T1000 (cell line): ENCODE results near the gene KCNA2.

ENCODE experiments used
- DNase-seq: peaks from one replicate; lab custom pipeline; 2025; ENCODE audit warnings: mixed read lengths; lab: John Stamatoyannopoulos, UW

KCNA2 gene

DNA sequence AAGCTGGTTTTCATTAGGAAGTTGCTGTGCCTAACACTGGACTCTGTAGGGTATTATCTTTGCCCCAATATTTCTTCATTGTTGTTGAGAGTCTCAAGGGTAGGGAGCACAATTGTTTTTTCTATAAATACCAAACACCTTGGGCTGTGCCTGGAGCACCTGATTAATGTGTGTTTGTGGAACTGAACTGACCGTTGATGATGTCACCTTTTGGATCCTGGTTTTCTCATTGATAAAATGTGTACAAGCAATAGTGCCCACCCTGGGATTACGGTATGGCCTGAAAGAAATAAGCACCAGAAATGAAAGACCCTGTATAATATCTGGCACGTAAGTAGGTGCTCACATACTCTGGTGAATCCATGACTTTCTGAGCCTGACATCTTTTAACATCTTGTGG lies 39.3 kb downstream of the KCNA2 start:
- no peak for DNase-seq

GRCh38 chr1:110565565-110565964 lies 40.6 kb downstream of the KCNA2 start:
- no peak for DNase-seq

GRCh38 chr1:110563089-110563488 lies 43.1 kb downstream of the KCNA2 start:
- no peak for DNase-seq

DNA sequence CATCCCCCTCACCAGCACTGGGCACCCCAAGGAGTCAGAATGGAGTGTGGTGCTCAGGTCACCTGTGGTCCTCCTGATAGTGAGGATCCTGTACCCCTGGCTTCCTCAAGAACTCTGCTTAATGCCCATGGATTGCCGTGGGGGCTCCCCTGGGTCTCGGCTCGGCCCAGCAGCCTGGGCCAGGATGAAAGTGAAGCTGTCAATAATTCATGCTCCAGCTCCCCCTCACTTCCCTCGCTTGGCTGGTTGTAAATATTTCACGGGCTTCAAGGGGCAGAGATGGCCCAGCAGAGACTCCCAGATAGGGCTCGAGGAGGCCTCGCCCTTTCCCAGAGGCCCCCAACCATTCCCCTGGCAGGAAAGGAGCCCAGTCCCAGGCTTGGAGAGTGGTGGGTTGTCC lies 44.6 kb downstream of the KCNA2 start:
- no peak for DNase-seq

DNA sequence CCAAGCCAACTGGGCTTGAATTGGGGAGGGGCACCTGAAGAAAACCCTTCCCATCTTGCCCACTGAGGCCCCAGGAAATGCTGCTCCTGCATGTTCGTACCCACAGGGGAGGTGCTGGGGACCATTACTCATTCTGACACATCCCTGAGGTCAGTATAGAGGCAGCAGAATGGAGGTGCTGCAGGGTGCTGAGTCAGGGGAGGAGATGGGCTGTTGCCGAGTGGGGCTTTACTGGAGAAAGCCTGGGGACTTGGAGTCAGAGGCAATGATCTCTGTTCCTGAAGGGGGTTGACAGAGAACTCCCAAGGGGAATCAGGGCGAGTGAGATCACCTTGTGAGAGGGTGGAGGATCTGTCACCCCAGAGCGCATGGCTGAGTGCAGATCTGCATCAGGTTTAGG lies 47.0 kb downstream of the KCNA2 start:
- DNase-seq: no peak

DNA sequence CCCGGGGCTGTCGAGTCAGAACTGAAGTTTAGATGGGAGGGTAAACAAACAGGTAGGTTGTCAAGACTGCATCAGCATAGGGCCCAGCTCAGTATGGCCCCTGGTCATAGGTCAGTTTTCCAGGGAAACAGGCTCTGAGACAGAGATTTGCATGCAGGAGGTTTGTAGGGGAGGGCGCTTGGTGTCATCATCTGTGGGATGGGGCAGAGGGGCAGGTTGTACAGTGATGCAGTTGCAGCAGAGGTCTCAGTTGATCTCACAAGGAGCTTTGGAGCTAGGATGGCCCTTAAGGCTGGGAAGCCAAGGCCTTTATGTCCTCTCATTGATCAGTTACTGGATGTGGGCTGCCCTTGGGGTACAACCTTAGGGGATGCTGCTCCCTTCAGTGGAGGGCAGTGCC lies 48.7 kb downstream of the KCNA2 start:
- no peak for DNase-seq

- DNase-seq: no peak
These were observed 49.7 kb downstream of the KCNA2 start for GRCh38 chr1:110556471-110556807.

DNA sequence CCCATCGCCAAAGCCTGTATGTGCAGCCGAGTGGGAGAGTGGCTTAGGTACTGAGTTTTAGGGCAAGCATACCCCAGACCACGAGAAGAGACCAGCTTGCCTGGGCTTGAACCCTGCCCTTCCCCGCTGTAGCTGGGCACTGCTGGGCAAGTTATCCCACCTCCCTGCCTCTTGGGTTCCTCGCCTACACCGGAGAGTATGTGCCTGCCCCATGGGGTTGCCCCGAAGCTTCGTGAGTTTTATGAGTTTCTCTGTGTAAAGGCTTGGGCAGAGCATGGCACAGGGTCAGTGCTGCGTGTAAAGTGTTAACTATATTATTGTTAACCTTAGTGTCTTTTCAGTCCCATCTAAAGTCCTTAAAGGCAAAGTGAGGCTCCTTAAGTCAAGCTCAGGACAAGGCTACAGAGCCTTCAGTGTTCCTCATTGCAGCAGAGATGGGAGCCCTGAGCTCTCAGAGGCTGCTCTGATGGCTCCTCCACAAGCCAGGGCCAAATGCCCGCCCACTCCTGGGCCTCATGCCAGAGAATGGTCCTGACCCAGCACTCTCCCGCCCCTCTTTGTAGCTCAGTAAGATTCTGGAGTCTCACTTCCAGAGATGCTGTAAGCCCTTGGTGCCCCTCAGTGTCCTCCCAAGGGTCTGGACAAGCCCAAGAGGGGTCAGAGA lies 50.2 kb downstream of the KCNA2 start:
- no peak for DNase-seq

DNA sequence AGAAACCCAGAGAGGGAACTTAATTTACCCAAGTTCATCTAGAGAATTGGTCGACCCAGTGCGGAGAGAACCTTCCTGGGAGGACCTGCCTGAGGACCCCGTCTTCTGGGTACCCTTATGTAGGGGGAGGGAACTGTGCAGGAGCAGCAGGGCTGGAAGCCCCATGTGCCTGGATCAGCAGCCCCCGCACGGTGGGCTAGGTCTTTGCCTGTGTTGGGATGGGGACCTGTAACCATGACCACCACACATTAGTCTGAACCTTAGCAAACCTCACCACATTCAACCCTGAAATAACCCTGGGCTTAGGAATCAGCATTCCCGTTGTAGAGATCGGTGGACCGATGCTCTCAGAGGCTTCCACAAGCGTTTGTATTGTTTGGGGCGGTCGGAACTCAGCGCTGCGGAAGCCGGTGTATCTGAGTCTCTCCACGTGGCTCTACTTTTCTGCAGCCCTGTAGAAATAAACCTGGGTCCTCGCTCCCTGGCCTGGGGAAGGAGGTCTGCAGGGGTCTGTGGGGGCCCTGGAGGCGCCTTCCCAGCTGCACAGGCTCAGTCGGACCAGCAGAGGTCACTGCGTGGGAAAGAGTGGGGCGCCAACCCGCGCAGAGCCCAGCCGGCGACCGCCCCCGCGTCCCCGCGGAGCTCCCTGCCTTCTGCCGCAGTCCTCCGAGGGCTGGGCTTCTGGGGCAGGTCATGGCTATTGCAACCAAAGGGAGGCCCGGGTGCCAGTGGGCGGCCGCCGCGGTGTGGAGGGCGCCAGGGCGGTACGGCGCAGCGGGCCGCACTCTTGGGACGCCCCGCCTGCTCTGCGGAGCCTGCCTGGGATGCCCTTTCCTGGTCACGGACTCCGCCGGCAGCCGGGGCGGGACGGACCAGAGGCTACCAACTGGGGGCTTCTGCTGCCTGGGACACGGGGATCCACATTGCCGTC lies 51.0 kb downstream of the KCNA2 start:
- no peak for DNase-seq

- DNase-seq: no peak
These were observed 54.8 kb downstream of the KCNA2 start for GRCh38 chr1:110551278-110551809.

GRCh38 chr1:110549831-110550230 lies 56.3 kb downstream of the KCNA2 start:
- DNase-seq: no peak

DNA sequence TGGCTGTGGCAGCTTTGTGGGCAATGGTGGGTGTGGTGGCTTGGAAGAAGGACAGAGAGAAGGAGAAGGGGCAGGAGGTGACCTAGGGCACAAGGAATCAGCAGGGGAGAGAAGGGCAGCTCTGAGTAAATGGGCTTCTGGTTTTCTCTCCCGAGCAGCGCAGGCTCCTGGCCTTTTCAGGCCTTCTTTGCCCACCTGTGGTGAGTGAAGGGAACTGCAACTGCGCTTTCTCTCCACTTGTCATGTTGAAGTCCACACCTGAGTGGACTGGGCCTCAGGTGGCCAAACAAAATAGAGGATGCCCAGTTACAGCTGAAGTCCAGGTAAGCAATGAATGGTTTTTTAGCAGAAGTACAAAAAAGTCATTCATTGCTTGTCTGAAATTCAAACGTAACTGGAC lies 57.8 kb downstream of the KCNA2 start:
- DNase-seq: no peak

DNA sequence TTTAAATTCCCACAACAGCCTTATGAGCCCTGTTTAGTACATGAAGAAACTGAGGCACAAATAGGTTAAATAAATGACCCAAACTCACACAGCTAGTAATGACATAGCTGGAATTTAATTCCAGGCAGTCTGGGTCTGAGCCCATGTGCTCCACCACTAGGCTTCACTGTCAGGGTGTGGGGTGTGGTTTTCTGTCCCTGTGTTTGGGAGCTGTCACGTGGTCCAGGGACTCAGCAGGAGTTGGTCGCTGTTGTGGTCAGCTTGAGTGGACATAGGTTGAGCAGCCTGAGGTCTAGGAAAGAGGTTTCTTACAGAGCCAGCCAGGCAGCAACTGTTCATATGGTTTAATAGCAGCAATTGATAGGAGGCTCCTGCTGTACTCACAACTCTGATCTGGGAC lies 59.1 kb downstream of the KCNA2 start:
- DNase-seq: no peak

DNA sequence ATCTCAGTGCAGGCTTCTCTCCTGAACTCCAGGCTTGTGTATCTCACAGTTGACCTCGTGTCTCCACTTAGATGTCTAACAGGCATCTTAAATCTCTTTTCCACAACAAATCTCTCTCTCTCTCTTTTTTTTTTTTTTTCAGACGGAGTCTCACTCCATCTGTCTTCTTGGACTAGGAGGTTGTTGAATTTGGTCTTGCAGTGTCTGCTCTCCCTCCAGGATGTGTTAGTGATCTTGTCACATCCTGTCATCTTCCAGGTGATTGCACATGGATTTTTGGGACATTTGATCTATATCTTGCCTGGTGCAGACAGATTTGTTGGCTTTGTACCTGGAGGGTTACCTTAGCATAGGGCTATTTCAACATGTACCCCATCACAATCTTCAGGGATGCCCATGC lies 60.7 kb downstream of the KCNA2 start:
- DNase-seq: no peak

- no peak for DNase-seq
These were observed 61.4 kb downstream of the KCNA2 start for GRCh38 chr1:110544753-110545152.
